GM18861 (cell line): ENCODE results near the gene TM2D3.

Experiments
- ATAC-seq: cut with Tn5 transposase; IDR thresholded peaks from one replicate; pipeline ENCODE4 v1.9.1; 2021; ENCODE audit not compliant: unreplicated experiment

TM2D3 gene

DNA sequence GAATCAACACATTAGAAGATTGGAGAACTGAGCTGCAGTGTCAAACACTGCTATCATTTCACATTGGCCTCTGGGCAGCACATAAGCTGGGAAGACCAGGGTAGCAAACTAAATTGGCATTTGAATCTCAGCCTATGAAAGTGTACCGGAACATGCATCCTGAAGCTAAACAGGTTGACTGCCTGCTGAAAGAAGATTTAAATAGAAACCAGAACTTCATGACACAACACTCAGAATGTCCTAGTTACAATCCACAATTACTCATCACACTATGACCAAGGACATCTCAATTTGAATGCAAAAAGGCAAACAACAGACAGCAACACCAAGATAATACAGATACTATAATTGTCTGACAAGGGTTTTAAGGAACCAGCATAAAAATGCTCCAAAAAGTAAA is 26.2 kb downstream of the TM2D3 start:
- no peak for ATAC-seq

DNA sequence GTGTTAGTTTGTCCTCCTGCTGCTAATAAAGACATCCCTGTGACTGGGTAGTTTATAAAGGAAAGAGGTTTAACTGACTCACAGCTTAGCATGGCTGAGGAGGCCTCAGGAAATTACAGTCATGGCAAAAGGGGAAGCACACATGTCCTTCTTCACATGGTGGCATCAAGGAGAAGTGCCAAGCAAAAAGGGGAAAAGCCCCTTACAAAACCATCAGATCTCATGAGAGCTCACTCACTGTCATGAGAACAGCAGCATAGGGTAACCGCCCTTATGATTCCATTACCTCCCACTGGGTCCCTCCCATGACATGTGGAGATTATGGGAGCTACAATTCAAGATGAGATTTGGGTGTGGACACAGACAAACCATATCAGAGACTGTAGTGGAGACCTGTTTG is 27.0 kb downstream of the TM2D3 start:
- ATAC-seq = no peak

DNA sequence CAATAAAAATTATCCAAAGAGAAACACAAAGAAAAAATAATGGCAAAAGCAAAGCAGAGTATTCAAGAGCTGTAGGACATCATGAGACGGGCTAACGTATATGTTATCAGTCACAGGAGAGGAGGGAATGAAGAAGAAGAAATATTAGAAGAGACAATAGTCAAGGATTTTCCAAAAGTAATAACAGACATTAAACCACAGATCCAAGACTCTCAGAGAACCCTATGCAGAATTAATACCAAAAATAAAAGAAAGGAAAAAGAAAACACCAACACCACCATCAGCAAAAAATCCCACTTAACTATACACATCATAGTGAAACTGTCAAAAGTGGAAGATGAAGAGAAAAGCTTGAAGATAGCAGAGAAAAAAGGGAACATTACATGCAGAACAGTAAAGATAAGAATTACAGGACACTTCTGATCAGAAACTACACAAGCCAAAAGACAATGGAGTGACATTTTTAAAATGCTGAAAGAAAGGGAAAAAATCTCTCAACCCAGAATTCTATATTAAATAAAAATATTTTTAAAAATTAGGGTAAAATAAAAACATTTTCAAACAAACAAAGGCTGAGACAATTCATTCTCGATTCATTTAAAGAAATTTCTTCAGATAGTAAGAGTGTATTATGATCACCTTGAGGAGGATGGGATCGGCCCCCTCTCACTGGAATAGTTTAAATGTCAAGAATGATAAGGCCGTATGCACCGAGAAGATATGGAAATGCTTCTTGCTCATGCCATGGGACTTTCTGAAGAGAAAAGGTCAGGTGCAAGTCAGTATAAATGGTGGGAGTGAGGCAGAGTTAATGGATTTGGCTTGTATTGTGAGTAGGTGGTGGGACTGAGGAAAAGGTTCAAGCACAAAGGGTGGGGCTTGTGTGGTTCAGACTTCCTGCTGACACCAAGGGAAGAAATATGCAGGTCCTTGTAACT is 28.5 kb downstream of the TM2D3 start:
- ATAC-seq = no peak

DNA sequence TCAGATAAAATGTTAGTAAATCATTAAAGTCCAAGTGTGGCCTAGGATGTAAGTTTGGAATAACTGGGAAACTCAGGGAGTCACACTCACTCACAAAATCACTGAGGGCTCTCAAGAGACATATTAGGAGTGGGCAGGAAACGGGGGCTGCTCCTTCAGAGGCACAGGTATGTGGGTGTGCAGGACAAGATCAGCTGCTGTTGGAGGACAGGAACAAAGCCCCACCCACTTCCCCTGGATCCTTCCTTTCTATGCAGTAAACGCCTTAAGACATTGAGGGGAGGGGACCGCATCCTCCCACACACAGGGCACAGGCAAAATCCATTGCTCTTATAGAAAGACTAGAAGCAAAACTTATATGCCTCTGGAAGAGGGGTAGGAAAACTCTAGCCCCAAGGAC is 30.2 kb downstream of the TM2D3 start:
- no peak for ATAC-seq

DNA sequence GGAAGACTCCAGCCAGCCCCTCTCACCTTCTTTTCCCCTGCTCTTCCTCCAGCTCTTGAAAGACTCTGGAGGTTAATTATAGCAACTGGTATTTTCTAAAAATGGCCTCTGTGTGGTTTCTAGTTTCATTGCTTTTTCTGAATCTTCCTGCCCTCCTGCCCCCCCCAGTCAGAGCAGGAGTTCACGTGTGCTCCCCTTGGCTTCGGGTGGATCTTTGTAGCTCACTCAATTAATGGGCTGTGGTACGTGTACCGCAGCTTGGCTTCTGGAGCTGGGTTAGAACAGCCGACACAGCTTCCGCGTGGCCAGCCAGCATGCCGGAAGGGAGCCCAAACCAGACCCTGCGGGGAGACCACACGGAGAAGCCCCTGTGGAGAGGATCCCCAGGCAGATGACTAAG is 31.5 kb downstream of the TM2D3 start:
- no peak for ATAC-seq

DNA sequence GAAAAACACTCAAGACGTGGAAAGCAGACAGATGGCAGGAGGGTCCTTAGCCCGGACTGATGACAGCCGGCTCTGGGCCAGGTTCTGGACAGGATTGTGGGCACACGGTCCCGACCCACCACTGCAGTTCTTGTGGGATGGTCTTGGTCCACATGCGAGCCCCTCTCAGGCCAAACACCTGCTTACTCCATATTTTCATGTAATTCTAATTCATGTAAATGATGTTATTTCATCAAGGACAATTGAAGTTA is 32.6 kb downstream of the TM2D3 start:
- ATAC-seq = no peak

DNA sequence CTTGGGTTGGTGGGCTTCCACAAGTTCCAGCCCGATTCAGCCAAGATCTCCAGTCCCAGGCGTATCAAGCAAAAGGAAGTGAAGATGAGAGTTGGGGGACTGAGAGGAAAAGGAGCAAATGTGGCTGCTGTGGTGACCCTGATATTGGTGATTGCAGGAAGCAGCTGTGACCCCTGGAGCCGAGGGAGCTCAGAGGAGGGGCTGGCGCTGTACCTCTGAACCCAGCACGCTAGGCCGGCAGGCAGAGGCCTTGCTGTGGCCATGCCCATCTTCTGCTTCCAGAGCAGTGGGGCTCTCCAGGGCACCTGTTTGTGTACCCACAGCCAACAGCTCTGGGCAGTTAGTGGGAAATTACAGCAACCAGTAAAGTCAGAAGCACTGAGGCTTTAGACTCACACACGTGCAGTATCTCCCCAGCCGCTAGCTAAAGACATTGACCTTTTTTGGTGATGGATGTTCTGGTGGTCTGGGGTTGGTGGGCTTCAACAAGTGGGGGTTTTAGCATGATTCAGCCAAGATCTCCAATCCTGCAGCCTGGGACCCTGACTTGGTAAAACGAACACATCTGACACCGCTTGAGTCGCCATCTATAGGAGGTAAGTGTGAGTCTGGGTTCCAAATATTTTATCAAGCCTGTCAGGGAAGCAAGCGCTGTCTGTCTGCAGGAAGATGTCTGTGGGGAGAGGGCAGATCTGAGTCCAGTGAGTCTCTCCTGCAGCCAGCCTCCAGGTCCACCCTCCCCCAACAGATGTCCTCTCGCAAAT is 33.1 kb downstream of the TM2D3 start:
- no peak for ATAC-seq

DNA sequence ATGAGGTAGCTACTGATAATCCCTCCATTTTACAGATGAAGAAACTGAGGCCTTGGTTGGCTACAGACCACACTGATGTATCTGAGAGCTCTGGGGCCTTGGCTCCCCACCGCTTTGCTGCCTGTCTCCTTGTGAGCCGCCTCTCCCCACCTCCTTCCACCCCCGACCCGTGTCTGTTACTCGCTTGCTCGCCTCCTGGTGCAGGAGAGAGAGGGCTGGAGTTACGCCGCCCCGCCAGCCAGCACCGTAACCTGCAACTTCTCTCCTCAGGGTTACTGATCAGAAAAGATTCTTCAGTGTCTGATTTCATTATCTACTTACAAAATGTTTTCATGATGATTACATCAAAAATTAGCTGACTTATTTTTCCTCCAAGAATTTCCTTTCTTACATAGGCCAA is 34.1 kb downstream of the TM2D3 start:
- no peak for ATAC-seq

DNA sequence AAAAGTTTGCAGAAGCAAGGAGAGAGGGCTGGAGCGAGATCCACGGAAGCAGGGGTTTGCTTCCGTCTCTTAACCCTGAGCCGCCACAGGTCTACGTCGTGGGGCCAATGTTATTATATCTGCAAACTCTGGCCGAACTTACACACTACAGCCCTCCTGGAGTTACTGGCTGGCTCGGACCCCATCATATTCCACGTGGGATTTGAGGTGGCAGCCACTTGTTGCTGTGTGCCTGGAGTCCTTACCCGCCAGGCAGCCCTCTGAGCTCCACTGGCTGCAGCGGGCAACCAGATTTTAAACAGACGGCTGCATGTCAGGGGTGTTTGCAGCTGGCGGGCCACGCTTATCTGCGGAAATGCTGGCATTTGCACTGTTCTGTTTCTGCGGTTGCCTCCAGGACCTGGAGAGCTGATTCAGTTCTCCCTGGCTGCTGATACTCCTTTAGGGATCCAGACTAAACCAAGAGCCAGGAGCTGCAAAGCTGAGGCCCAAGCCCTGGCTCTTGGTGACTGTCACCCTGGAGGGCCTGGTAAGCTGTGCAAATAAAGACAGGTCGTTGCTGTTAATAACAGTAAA is 34.7 kb downstream of the TM2D3 start:
- ATAC-seq = no peak

DNA sequence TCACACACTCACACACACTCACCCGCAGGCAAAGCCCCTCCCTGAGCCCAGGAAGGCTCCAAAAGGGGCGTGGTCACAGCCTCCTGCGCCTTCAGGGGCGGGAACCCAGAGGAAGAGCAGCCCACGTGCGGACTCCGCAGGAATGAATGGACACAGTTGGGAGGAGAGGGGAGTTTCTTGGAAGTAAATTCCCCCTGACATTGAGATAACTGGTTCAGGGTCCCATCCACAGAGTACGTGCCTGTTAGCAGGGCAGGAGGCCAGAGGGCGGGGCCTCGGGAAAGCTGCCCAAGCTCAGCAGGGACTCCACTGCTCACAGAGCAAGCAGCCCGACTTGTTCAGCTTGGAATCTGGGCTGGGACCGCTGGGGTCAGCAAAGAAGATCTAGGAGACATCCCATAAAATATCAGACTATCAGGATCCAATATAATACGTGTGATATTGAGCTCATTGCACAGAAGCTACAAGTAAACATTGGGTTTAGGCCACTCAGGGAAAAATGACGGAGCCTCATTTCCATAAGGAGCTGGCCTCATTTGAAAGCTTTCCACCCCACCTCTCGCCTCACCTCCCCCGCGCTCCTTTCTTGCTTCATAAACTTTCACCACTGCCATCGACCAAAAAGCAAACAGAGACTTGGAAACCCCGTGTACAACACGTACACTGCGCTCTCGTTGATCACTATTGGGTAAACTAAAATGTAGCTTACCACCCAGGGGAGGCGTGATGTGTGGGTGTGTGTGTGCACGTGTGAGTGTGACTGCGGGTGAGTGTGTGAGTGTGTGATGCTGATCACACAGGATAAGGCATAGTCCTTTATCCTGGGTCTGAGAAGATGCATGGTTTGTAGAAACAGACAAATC is 36.0 kb downstream of the TM2D3 start:
- no peak for ATAC-seq

DNA sequence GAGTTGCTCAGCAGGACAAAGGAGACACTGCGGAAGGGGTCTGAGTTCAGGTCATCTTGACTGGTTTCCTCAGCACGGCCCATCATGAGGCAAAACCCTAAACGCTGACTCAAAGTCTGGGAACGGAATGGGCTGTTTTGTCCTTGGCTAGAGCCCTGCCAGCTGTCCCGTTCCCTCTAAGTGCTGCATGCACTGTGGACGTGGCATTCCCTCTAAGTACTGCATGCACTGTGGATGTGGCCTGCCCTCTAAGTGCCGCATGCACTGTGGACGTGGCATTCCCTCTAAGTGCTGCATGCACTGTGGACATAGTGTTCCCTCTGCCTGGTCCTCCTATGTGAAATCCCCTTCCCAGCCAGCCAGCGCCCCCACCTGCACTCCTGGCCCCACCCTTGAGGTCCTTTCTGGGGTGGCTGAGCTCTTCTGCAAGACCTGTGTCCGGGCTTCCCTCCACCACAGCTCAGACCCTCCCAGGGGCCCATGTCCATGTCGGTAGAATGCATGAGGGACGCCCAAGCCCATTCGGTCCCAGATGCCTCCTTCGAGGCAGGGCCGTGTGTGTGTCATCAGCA is 36.7 kb downstream of the TM2D3 start:
- no peak for ATAC-seq

DNA sequence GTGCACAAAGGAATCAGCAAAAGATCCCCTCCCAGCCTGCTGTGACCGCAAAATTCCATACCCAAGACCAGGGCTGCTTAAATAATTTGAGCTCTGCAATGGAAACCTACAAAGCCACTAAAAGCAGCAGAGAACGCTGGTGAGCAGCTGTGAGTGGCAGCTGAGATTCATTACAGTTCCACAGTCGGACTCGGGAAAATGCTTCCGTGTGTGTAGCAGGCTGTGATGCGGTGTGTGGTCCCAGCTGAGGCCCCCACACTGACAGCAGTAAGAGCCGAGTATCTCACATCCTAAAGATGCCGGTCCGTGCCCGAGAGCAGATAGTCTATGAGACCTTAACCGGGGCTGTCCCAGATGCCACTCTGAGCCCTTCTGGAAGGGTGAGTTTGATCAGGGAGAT is 37.4 kb downstream of the TM2D3 start:
- no peak for ATAC-seq

DNA sequence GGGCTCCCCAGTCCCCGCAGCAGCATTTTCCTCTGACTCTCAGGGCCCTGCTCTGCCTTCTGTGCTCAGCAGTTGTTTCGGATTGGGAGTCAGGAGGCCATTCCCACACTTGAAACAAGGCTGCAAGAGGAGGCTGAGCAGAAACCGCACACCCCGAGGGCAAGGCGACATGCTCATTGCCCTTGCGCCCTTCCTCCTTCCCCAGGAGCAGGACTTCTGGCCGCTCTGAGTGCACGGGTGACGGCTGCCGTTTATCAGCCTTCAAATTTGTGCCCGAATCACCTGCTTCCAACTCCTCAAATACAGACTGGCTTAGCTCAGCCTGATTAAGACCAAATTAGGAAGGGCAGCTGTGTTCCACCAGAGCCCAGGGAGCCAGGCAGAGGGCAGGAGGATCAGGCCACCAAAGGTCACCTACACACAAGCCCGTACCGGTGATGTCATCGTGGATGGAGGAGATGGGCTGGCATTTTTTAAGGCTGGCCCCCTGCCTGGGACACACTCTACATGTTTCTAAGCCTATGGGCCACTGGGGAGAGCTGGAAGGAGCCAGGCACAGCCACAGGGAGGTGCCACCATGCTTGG is 38.1 kb downstream of the TM2D3 start:
- ATAC-seq = no peak

DNA sequence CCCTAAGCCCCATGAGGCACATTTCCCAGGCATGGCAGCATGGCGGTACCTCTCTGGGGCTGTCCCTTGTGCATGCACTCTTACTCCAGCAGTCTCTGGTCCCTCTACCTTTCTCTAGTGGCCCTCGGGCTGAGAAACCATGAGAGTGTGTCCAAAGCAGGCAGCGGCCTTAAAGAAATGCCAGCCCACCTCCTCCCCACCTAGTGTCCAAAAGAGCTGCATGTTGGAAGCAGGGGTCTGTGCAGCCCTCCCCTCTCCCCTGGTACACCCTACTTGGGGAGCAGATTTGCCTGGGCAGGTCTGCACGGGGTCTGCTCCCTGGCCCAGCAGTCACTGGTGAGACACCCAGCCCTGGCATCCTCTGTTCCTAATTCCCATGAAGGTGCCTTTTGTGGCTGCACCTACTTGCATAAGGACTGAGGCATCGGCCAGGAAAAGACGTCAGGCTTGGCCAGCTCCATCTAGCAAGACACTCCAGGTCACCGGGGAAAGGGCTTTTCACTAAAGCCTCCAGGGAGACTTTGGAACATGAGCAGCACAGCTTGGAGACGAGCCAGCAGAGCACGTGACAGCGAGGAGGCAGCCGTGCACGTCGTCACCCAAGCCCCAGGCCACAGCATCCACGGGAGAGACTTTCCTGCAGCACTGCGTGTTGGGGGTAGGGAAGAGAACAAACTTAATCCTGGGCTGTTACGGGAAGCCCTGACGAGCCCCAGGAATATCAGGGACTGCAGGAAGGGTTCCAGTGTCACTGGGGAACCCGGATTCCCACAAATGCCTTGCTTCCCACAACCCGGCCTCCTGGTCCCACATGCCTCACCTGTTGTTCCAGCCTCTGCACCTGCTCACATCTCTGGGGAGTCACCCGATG is 38.8 kb downstream of the TM2D3 start:
- ATAC-seq = no peak

DNA sequence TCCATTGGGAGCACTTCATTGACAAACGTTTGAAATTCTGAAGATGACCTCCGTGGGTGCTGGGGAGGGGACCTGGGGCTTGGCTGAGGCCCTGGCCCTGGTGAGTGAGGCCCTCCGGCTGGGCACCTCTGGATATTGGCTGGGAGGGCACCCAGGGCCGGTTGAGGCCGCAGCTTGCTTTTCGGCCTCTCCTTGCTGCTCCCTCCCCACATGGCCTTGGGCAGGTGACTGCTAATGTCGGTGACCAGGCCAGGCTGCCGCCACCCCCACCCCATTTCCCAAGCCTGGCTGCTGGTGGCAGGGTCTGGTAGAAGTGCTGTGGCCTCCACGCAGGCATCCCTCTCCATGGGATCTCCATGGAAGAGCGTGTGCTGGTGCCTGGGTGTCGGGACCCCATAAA is 39.5 kb downstream of the TM2D3 start:
- ATAC-seq = no peak

DNA sequence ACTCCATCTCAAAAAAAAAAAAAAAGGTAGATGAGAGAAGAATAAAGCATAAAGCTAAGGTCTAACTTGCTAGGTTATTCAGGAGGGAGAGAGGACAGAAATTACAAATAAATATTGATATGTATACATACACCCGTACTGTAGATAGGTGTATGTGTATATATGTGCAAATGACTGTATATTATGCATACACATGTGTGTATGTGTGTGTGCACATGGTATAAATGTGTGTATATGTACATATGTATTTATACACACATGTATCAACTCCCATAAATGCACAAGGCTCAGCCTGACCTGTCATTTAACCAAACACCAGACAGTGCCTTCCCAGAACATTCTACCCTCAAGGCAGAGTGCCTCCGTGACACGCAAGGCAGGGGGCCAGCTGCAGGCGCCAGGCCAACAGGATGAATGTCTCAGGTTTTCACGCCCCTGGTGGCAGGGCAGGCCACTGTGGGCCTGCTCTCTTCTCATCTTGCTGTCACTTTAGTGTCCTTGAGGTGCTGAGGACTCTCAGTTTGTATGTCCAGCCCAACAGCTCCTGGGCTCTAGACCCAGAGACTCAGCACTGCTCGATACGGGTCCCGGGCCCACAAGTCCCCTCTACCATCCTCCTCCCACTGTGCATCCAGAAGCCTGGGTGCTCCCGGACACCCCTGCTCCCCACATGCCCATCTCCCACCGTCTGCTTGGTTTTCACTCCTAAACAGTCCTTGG is 40.4 kb downstream of the TM2D3 start:
- ATAC-seq = no peak

DNA sequence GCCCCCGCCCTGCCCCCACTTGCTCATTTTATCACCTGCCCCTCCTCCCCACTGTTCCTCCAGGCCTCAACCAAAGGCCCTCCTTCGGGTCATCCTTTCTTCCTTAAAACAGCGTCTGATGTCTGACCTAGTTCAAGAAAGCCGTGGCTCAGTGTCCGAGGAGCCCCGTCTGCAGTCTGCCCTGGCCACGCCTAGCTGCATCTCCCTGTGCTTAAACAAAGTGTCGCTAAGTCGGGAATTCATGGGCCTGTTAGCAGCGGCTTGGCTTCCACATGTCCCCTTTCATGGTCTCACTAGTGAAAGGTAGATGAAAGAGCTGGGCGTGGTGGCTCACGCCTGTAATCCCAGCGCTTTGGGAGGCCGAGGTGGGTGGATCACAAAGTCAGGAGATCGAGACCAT is 41.2 kb downstream of the TM2D3 start:
- no peak for ATAC-seq

DNA sequence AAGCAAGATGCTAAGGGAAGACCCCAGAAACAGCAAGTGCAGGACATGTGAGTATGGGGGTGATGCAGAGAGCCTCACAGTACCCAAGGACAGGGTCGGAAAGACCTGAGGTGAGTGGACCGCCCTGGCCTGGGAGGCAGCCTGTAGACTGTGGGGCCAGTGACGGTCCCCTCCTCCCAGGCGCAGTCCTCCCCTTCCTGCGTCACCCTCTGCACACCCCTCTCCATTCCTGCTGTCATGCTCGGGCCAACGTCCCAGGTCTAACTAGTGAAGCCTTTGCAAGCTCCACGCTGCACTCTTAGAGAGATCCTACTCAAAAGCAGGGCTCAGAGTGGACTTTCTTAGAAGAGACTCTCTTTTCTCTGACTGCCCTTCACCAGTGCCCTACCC is 41.6 kb downstream of the TM2D3 start:
- no peak for ATAC-seq
